Glutamatergic neuron (in vitro differentiated cells): Measurements from ENCODE around the gene ABLIM3. TPM values are rescaled to one million over a fixed set of nuclear protein-coding genes. Genes with fewer than 3 reads are reported as not detected.
"Not testable (repeated sequence)": the region's sequence is repeated elsewhere in the genome, so short reads cannot be mapped to it uniquely, and the experiment has no call there.

ENCODE experiments used
- DNase-seq: peaks from one replicate; pipeline ENCODE4 v3.0.0; 2022
- H3K27ac Mint-ChIP-seq: one replicate; pipeline ENCODE4 v1.8.0; 2020; ENCODE audit warnings: mild to moderate bottlenecking, mixed read lengths, inconsistent platforms; ENCODE audit not compliant: unreplicated experiment
- H3K27me3 Mint-ChIP-seq: one replicate; pipeline ENCODE4 v1.8.0; 2020; ENCODE audit warnings: mild to moderate bottlenecking, moderate library complexity, mixed read lengths, inconsistent platforms; ENCODE audit not compliant: unreplicated experiment
- H3K36me3 Mint-ChIP-seq: one replicate; pipeline ENCODE4 v1.8.0; 2020; ENCODE audit warnings: mild to moderate bottlenecking, mixed read lengths, inconsistent platforms; ENCODE audit not compliant: unreplicated experiment
- H3K4me1 Mint-ChIP-seq: one replicate; pipeline ENCODE4 v1.8.0; 2020; ENCODE audit warnings: mild to moderate bottlenecking, low read depth, mixed read lengths, inconsistent platforms; ENCODE audit not compliant: unreplicated experiment
- H3K4me3 Mint-ChIP-seq: one replicate; pipeline ENCODE4 v1.8.0; 2020; ENCODE audit warnings: mild to moderate bottlenecking, mixed read lengths, inconsistent platforms; ENCODE audit not compliant: unreplicated experiment
- H3K9me3 Mint-ChIP-seq: one replicate; pipeline ENCODE4 v1.8.0; 2020; ENCODE audit warnings: mild to moderate bottlenecking, moderate library complexity, mixed read lengths, inconsistent platforms; ENCODE audit not compliant: unreplicated experiment
- total RNA-seq: library from RNA; stranded (reverse); fragmentation: NEBNext Ultra II Directional; extraction: Animal tissue kit (Norgen Biotek cat#: 25700); gene quantifications from one replicate; pipeline ENCODE4 v1.2.1, GENCODE V29; 2021; ENCODE audit not compliant: unreplicated experiment
- TF ChIP-seq, protein P1 (sequence below): fragments of 200-600 bp; sonication (generic); IDR thresholded peaks from one replicate; pipeline ENCODE4 v1.5.0; 2021; ENCODE audit not compliant: partially characterized antibody, unreplicated experiment

Gene ABLIM3
- total RNA-seq, 1 donor from 2014 or later, result 19.0 TPM

DNA sequence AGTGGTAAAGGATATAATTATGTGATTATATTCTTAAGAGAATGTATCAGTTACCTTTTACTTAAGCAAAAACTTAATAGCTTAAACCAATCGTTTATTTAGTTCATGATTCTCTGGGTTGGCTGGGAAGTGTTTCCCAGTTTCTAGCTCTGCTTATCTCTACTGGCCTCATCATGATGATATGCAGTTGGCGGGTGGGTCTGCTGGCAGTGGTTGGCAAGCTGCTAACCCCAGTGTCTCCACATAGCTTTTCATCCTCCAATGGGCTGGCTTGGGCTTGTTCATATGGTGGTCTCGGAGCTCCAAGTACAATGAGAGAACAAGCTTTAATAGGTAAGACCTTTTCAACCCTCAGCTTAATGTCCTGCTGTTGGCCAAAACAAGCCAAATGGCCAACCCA is 43.8 kb downstream of the ABLIM3 start:
- no peaks in the 10 kb centered on the region for H3K9me3 Mint-ChIP-seq

DNA sequence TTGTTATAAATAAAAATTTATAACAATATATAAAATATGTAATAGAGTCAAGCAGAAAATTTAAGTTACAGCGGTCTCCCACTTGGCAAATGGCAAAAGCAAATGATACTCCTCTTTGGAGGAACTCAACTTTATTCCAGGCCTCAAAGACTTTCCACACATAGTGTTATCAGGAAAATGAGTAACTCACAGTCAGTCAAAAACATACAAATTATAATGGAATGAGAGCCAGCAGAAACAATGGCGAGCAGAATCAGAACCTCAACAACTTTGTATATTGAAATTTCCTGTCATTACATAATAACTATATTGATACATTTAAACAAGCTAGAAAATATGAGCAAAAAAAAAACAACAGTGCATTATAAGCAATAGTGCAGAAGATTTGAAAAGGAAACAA is 45.2 kb downstream of the ABLIM3 start:
- no peak for DNase-seq
- no peak overlapping the region for H3K4me3 Mint-ChIP-seq
- no peaks in the 10 kb centered on the region for H3K27me3 Mint-ChIP-seq
- H3K9me3 Mint-ChIP-seq, result no peaks in the 10 kb centered on the region
- H3K36me3 Mint-ChIP-seq, result peaks cover 6% of the 10 kb centered on the region
- no peak overlapping the region for H3K27ac Mint-ChIP-seq
- TF ChIP-seq, protein P1, sequence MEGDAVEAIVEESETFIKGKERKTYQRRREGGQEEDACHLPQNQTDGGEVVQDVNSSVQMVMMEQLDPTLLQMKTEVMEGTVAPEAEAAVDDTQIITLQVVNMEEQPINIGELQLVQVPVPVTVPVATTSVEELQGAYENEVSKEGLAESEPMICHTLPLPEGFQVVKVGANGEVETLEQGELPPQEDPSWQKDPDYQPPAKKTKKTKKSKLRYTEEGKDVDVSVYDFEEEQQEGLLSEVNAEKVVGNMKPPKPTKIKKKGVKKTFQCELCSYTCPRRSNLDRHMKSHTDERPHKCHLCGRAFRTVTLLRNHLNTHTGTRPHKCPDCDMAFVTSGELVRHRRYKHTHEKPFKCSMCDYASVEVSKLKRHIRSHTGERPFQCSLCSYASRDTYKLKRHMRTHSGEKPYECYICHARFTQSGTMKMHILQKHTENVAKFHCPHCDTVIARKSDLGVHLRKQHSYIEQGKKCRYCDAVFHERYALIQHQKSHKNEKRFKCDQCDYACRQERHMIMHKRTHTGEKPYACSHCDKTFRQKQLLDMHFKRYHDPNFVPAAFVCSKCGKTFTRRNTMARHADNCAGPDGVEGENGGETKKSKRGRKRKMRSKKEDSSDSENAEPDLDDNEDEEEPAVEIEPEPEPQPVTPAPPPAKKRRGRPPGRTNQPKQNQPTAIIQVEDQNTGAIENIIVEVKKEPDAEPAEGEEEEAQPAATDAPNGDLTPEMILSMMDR, result no peak
- no peaks in the 10 kb centered on the region for H3K4me1 Mint-ChIP-seq

More for the DNA sequence above, 43.8 kb downstream of the ABLIM3 start:
- Mint-ChIP-seq H3K4me3 (no peak overlapping the region), H3K36me3 (peaks cover 6% of the 10 kb centered on the region), H3K4me1 (peaks cover 2% of the 10 kb centered on the region), H3K27me3 (no peaks in the 10 kb centered on the region), H3K27ac (no peak overlapping the region)
- TF ChIP-seq, protein P1, result no peak
- DNase-seq, result no peak

DNA sequence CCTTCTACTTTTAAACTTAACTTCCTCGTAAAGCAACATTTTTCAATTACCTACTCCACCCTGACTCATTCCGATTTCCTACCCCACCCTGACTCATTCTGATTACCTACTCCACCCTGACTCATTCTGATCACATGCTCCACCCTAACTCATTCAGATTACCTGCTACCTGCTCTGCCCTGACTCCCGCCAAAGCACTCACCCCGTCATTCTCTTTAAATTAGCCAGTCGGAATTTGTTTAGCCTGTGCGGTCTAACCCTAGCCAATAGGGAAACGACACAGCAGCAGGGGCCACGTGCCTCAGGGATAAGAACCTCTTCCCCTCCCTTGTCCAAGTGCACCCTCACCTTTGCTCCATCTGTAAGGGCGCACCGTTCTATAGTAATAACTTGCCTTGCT is 46.3 kb downstream of the ABLIM3 start:
- DNase-seq, H3K27ac Mint-ChIP-seq, H3K4me1 Mint-ChIP-seq, H3K4me3 Mint-ChIP-seq, H3K9me3 Mint-ChIP-seq, H3K27me3 Mint-ChIP-seq, H3K36me3 Mint-ChIP-seq: not testable (repeated sequence)

DNA sequence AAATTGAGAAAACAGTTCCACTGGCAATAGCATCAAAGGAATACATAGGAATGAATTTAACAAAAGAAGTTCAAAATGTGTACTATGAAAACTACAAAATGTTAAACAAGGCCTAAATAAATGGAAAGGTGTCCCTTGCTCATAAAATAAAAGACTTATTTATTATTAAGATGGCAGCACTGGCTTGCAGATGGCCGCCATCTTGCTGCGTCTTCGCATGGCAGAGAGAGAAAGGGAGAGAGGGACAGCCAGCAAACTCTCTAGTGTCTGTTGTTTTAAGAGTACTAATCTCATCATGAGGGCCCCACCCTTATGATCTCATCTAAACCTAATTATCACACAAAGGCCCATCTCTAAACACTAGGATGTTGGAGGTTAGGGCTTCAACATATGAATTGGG is 47.1 kb downstream of the ABLIM3 start:
- Mint-ChIP-seq H3K4me1 (no peaks in the 10 kb centered on the region), H3K36me3 (peaks cover 6% of the 10 kb centered on the region), H3K9me3 (no peaks in the 10 kb centered on the region)

DNA sequence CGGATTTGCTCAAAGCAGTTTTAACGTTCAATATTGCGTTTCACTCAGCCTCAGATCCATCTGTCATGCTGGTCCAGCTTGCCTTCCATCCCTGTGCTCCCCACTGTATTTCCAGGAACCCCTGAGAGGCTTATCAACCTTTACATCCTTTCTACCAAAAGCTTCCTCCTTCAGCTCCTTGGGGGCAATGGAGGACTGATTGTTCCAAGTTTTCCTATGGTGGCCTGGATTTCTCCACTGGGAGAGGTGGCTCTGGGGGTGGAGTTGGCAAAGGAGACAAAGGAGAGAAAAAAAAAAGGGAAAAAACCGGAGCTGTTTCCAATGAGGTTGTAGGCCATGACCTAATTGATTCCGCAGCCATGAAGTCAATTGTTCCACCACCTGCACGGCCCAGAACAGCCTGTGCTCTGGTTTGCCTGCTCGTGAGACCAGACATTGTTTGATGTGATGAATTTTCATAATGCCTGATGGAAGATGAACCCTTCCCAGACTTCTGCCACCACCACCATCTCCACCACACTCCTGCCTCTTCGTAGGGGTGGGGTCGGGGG is 54.1 kb downstream of the ABLIM3 start:
- Mint-ChIP-seq H3K36me3 (no peaks in the 10 kb centered on the region), H3K27me3 (no peaks in the 10 kb centered on the region), H3K4me1 (peaks cover 6% of the 10 kb centered on the region), H3K27ac (peak overlapping the region; percentile 19), H3K9me3 (peaks cover 1% of the 10 kb centered on the region), H3K4me3 (no peak overlapping the region)
- TF ChIP-seq, protein P1, result no peak
- DNase-seq, result no peak

More for the DNA sequence above, 47.1 kb downstream of the ABLIM3 start:
- DNase-seq, result no peak
- no peak overlapping the region for H3K4me3 Mint-ChIP-seq
- H3K27me3 Mint-ChIP-seq, result no peaks in the 10 kb centered on the region
- H3K27ac Mint-ChIP-seq, result no peak overlapping the region
- TF ChIP-seq, protein P1, result no peak
